ENCODE results near the gene ATXN7L3.

The ATXN7L3 gene

GRCh38 chr17:44209786-44210341, 10.2 kb upstream of the ATXN7L3 start:
- no peaks in the 10 kb centered on the region for H3K9me3 ChIP-seq (ENCODE audit: control insufficient read depth, low read length)
- H3K4me3 ChIP-seq (ENCODE audit: low read length): no peak overlapping the region
- DNase-seq (ENCODE audit: low read depth): no peak
- no peaks in the 10 kb centered on the region for H3K27me3 ChIP-seq (replicated peaks; ENCODE audit: control insufficient read depth, insufficient read depth, low read length)
- peak overlapping the region; percentile 71 for H3K9ac ChIP-seq (ENCODE audit: low read length)
- peaks cover 20% of the 10 kb centered on the region for H3K4me1 ChIP-seq (ENCODE audit: control insufficient read depth, insufficient read depth, low read length)
- H3K36me3 ChIP-seq (ENCODE audit: control insufficient read depth, insufficient read depth, low read length, severe bottlenecking): peaks cover 46% of the 10 kb centered on the region

GRCh38 chr17:44207743-44208142, 8.1 kb upstream of the ATXN7L3 start:
- Histone ChIP-seq H3K9me3 (ENCODE audit: control insufficient read depth, low read length) (no peaks in the 10 kb centered on the region), H3K4me3 (ENCODE audit: low read length) (no peak overlapping the region), H3K27me3 (replicated peaks; ENCODE audit: control insufficient read depth, insufficient read depth, low read length) (no peaks in the 10 kb centered on the region), H3K9ac (ENCODE audit: low read length) (no peak overlapping the region), H3K4me1 (ENCODE audit: control insufficient read depth, insufficient read depth, low read length) (peaks cover 33% of the 10 kb centered on the region), H3K36me3 (ENCODE audit: control insufficient read depth, insufficient read depth, low read length, severe bottlenecking) (peaks cover 35% of the 10 kb centered on the region)
- DNase-seq (ENCODE audit: low read depth): no peak

GRCh38 chr17:44207319-44207718, 7.6 kb upstream of the ATXN7L3 start:
- no peak overlapping the region for H3K4me3 ChIP-seq (ENCODE audit: low read length)
- no peaks in the 10 kb centered on the region for H3K9me3 ChIP-seq (ENCODE audit: control insufficient read depth, low read length)
- H3K27me3 ChIP-seq (replicated peaks; ENCODE audit: control insufficient read depth, insufficient read depth, low read length): no peaks in the 10 kb centered on the region
- no peak overlapping the region for H3K9ac ChIP-seq (ENCODE audit: low read length)
- peaks cover 35% of the 10 kb centered on the region for H3K36me3 ChIP-seq (ENCODE audit: control insufficient read depth, insufficient read depth, low read length, severe bottlenecking)
- DNase-seq (ENCODE audit: low read depth): no peak
- H3K4me1 ChIP-seq (ENCODE audit: control insufficient read depth, insufficient read depth, low read length): peaks cover 32% of the 10 kb centered on the region

- no peaks in the 10 kb centered on the region for H3K9me3 ChIP-seq (ENCODE audit: control insufficient read depth, low read length)
- no peak overlapping the region for H3K9ac ChIP-seq (ENCODE audit: low read length)
- no peak for DNase-seq (ENCODE audit: low read depth)
Measured at GRCh38 chr17:44206825-44207155, 7.1 kb upstream of the ATXN7L3 start.

GRCh38 chr17:44205962-44206824, 6.5 kb upstream of the ATXN7L3 start:
- no peak for DNase-seq (ENCODE audit: low read depth)
- H3K9me3 ChIP-seq (ENCODE audit: control insufficient read depth, low read length): no peaks in the 10 kb centered on the region
- peaks cover 31% of the 10 kb centered on the region for H3K36me3 ChIP-seq (ENCODE audit: control insufficient read depth, insufficient read depth, low read length, severe bottlenecking)
- H3K4me1 ChIP-seq (ENCODE audit: control insufficient read depth, insufficient read depth, low read length): peaks cover 32% of the 10 kb centered on the region
- no peak overlapping the region for H3K4me3 ChIP-seq (ENCODE audit: low read length)
- H3K9ac ChIP-seq (ENCODE audit: low read length): no peak overlapping the region
- no peaks in the 10 kb centered on the region for H3K27me3 ChIP-seq (replicated peaks; ENCODE audit: control insufficient read depth, insufficient read depth, low read length)

More at GRCh38 chr17:44206825-44207155, 7.1 kb upstream of the ATXN7L3 start:
- Histone ChIP-seq H3K36me3 (ENCODE audit: control insufficient read depth, insufficient read depth, low read length, severe bottlenecking) (peaks cover 35% of the 10 kb centered on the region), H3K4me3 (ENCODE audit: low read length) (no peak overlapping the region), H3K27me3 (replicated peaks; ENCODE audit: control insufficient read depth, insufficient read depth, low read length) (no peaks in the 10 kb centered on the region), H3K4me1 (ENCODE audit: control insufficient read depth, insufficient read depth, low read length) (peaks cover 32% of the 10 kb centered on the region)

GRCh38 chr17:44204441-44204882, 4.8 kb upstream of the ATXN7L3 start:
- Histone ChIP-seq H3K4me3 (ENCODE audit: low read length) (no peak overlapping the region), H3K4me1 (ENCODE audit: control insufficient read depth, insufficient read depth, low read length) (peaks cover 31% of the 10 kb centered on the region), H3K9me3 (ENCODE audit: control insufficient read depth, low read length) (no peaks in the 10 kb centered on the region), H3K9ac (ENCODE audit: low read length) (no peak overlapping the region), H3K27me3 (replicated peaks; ENCODE audit: control insufficient read depth, insufficient read depth, low read length) (no peaks in the 10 kb centered on the region), H3K36me3 (ENCODE audit: control insufficient read depth, insufficient read depth, low read length, severe bottlenecking) (peaks cover 27% of the 10 kb centered on the region)
- peak; percentile 48 for DNase-seq (ENCODE audit: low read depth)

- DNase-seq (ENCODE audit: low read depth): peak; percentile 89
Measured at GRCh38 chr17:44203731-44204440, 4.2 kb upstream of the ATXN7L3 start.

GRCh38 chr17:44202756-44203155, 3.1 kb upstream of the ATXN7L3 start:
- H3K9ac ChIP-seq (ENCODE audit: low read length): peak overlapping the region; percentile 55

More at GRCh38 chr17:44203731-44204440, 4.2 kb upstream of the ATXN7L3 start:
- H3K36me3 ChIP-seq (ENCODE audit: control insufficient read depth, insufficient read depth, low read length, severe bottlenecking): peaks cover 22% of the 10 kb centered on the region
- H3K27me3 ChIP-seq (replicated peaks; ENCODE audit: control insufficient read depth, insufficient read depth, low read length): no peaks in the 10 kb centered on the region
- no peak overlapping the region for H3K4me3 ChIP-seq (ENCODE audit: low read length)
- H3K9me3 ChIP-seq (ENCODE audit: control insufficient read depth, low read length): no peaks in the 10 kb centered on the region
- H3K9ac ChIP-seq (ENCODE audit: low read length): no peak overlapping the region
- H3K4me1 ChIP-seq (ENCODE audit: control insufficient read depth, insufficient read depth, low read length): peaks cover 31% of the 10 kb centered on the region

GRCh38 chr17:44200478-44201155, 933 bp upstream of the ATXN7L3 start:
- H3K9me3 ChIP-seq (ENCODE audit: control insufficient read depth, low read length): no peaks in the 10 kb centered on the region
- DNase-seq (ENCODE audit: low read depth): peak; percentile 38
- H3K9ac ChIP-seq (ENCODE audit: low read length): peak overlapping the region; percentile 97
- H3K4me1 ChIP-seq (ENCODE audit: control insufficient read depth, insufficient read depth, low read length): peaks cover 42% of the 10 kb centered on the region
- no peaks in the 10 kb centered on the region for H3K27me3 ChIP-seq (replicated peaks; ENCODE audit: control insufficient read depth, insufficient read depth, low read length)
- H3K36me3 ChIP-seq (ENCODE audit: control insufficient read depth, insufficient read depth, low read length, severe bottlenecking): peaks cover 17% of the 10 kb centered on the region
- peak overlapping the region; percentile 87 for H3K4me3 ChIP-seq (ENCODE audit: low read length)

More at GRCh38 chr17:44202756-44203155, 3.1 kb upstream of the ATXN7L3 start:
- peaks cover 13% of the 10 kb centered on the region for H3K36me3 ChIP-seq (ENCODE audit: control insufficient read depth, insufficient read depth, low read length, severe bottlenecking)
- no peak overlapping the region for H3K4me3 ChIP-seq (ENCODE audit: low read length)
- no peak for DNase-seq (ENCODE audit: low read depth)
- no peaks in the 10 kb centered on the region for H3K27me3 ChIP-seq (replicated peaks; ENCODE audit: control insufficient read depth, insufficient read depth, low read length)
- H3K4me1 ChIP-seq (ENCODE audit: control insufficient read depth, insufficient read depth, low read length): peaks cover 33% of the 10 kb centered on the region
- no peaks in the 10 kb centered on the region for H3K9me3 ChIP-seq (ENCODE audit: control insufficient read depth, low read length)

- peaks cover 33% of the 10 kb centered on the region for H3K36me3 ChIP-seq (ENCODE audit: control insufficient read depth, insufficient read depth, low read length, severe bottlenecking)
- H3K9ac ChIP-seq (ENCODE audit: low read length): peak overlapping the region; percentile 98
- H3K27me3 ChIP-seq (replicated peaks; ENCODE audit: control insufficient read depth, insufficient read depth, low read length): no peaks in the 10 kb centered on the region
- peak overlapping the region; percentile 90 for H3K4me3 ChIP-seq (ENCODE audit: low read length)
- peaks cover 35% of the 10 kb centered on the region for H3K4me1 ChIP-seq (ENCODE audit: control insufficient read depth, insufficient read depth, low read length)
- no peaks in the 10 kb centered on the region for H3K9me3 ChIP-seq (ENCODE audit: control insufficient read depth, low read length)
- DNase-seq (ENCODE audit: low read depth): peak; percentile 82
Measured at GRCh38 chr17:44198721-44199552, 747 bp downstream of the ATXN7L3 start.
